Measurements from ENCODE around the gene CACNB1. TPM values are rescaled to one million over a fixed set of nuclear protein-coding genes. Genes with fewer than 3 reads are reported as not detected.

The CACNB1 gene
- polyA plus RNA-seq, 1 donor (not counting 4 experiments of a cell fraction or from before 2014, with no cell fraction given) = 4.0 TPM

GRCh38 chr17:39244600-39245570 lies 47.4 kb upstream of the CACNB1 start:
- Histone ChIP-seq H3K27me3 (ENCODE audit: control insufficient read depth, extremely low read depth, insufficient read depth, low read length) (no peaks in the 10 kb centered on the region), H3K36me3 (ENCODE audit: control insufficient read depth in 2 of 2, extremely low read depth in 1 of 2, insufficient read depth in 2 of 2, low read length in 2 of 2) (peaks cover 0 to 2% of the 10 kb centered on the region in 2 experiments), H2AFZ (ENCODE audit: control insufficient read depth, low read length) (no peak overlapping the region), H3K4me2 (ENCODE audit: control insufficient read depth, extremely low read depth, insufficient read depth, low read depth, low read length) (no peak overlapping the region), H3K4me1 (ENCODE audit: control insufficient read depth, extremely low read depth, insufficient read depth, low read length) (peaks cover 3% of the 10 kb centered on the region), H3K9me1 (ENCODE audit: control insufficient read depth, extremely low read depth, insufficient read depth, low read length) (no peaks in the 10 kb centered on the region), H3K79me2 (ENCODE audit: control insufficient read depth, insufficient read depth, low read length) (no peaks in the 10 kb centered on the region), H4K20me1 (ENCODE audit: control insufficient read depth, extremely low read depth, insufficient read depth, low read length) (no peaks in the 10 kb centered on the region), H3K4me3 (ENCODE audit: control insufficient read depth in 2 of 3, extremely low read depth in 1 of 3, insufficient read depth in 2 of 3, low read depth in 1 of 3, low read length in 3 of 3) (no peak overlapping the region), H3K9ac (ENCODE audit: control insufficient read depth, extremely low read depth, insufficient read depth, low read length) (no peak overlapping the region), H3K9me3 (ENCODE audit: control insufficient read depth, low read depth, low read length) (no peaks in the 10 kb centered on the region), H3K27ac (ENCODE audit: control insufficient read depth, insufficient read depth, low read length) (no peak overlapping the region)
- dilution Hi-C loops (cut with MboI; ENCODE audit: extremely low pct_ligation_motif_present, low sequenced_read_pairs) = no loop called here
- peak; percentile 86 for FAIRE-seq
- no peak for TF ChIP-seq EZH2 (IDR thresholded peaks at IDR 0.05; ENCODE audit: low read length)
- TF ChIP-seq, protein P1, sequence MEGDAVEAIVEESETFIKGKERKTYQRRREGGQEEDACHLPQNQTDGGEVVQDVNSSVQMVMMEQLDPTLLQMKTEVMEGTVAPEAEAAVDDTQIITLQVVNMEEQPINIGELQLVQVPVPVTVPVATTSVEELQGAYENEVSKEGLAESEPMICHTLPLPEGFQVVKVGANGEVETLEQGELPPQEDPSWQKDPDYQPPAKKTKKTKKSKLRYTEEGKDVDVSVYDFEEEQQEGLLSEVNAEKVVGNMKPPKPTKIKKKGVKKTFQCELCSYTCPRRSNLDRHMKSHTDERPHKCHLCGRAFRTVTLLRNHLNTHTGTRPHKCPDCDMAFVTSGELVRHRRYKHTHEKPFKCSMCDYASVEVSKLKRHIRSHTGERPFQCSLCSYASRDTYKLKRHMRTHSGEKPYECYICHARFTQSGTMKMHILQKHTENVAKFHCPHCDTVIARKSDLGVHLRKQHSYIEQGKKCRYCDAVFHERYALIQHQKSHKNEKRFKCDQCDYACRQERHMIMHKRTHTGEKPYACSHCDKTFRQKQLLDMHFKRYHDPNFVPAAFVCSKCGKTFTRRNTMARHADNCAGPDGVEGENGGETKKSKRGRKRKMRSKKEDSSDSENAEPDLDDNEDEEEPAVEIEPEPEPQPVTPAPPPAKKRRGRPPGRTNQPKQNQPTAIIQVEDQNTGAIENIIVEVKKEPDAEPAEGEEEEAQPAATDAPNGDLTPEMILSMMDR (optimal IDR thresholded peaks at IDR 0.05 in 1 of 3, IDR thresholded peaks at IDR 0.05 in 1 of 3, conservative IDR thresholded peaks at IDR 0.05 in 1 of 3; ENCODE audit: extremely low read depth in 1 of 3, insufficient read depth in 2 of 3, low read length in 3 of 3) = peak; percentile 94 to 98 (median 95)
- peak; percentile 46 for DNase-seq (ENCODE audit: low read depth, low spot score)

GRCh38 chr17:39244016-39244599 lies 46.6 kb upstream of the CACNB1 start:
- DNase-seq (ENCODE audit: low read depth, low spot score) = no peak

More at GRCh38 chr17:39244016-39244599, 46.6 kb upstream of the CACNB1 start:
- no peak for FAIRE-seq
- no peaks in the 10 kb centered on the region for H3K9me3 ChIP-seq (ENCODE audit: control insufficient read depth, low read depth, low read length)
- dilution Hi-C loops (cut with MboI; ENCODE audit: extremely low pct_ligation_motif_present, low sequenced_read_pairs) = no loop called here
- H3K36me3 ChIP-seq (ENCODE audit: control insufficient read depth in 2 of 2, extremely low read depth in 1 of 2, insufficient read depth in 2 of 2, low read length in 2 of 2) = peaks cover 0 to 2% of the 10 kb centered on the region in 2 experiments
- H3K9ac ChIP-seq (ENCODE audit: control insufficient read depth, extremely low read depth, insufficient read depth, low read length) = no peak overlapping the region
- no peaks in the 10 kb centered on the region for H4K20me1 ChIP-seq (ENCODE audit: control insufficient read depth, extremely low read depth, insufficient read depth, low read length)
- no peak overlapping the region for H3K4me3 ChIP-seq (ENCODE audit: control insufficient read depth in 2 of 3, extremely low read depth in 1 of 3, insufficient read depth in 2 of 3, low read depth in 1 of 3, low read length in 3 of 3)
- peaks cover 3% of the 10 kb centered on the region for H3K4me1 ChIP-seq (ENCODE audit: control insufficient read depth, extremely low read depth, insufficient read depth, low read length)
- H2AFZ ChIP-seq (ENCODE audit: control insufficient read depth, low read length) = no peak overlapping the region
- H3K9me1 ChIP-seq (ENCODE audit: control insufficient read depth, extremely low read depth, insufficient read depth, low read length) = no peaks in the 10 kb centered on the region
- no peak overlapping the region for H3K27ac ChIP-seq (ENCODE audit: control insufficient read depth, insufficient read depth, low read length)
- TF ChIP-seq, protein P1 (optimal IDR thresholded peaks at IDR 0.05 in 1 of 3, IDR thresholded peaks at IDR 0.05 in 1 of 3, conservative IDR thresholded peaks at IDR 0.05 in 1 of 3; ENCODE audit: extremely low read depth in 1 of 3, insufficient read depth in 2 of 3, low read length in 3 of 3) = no peak
- TF ChIP-seq EZH2 (IDR thresholded peaks at IDR 0.05; ENCODE audit: low read length) = no peak
- H3K79me2 ChIP-seq (ENCODE audit: control insufficient read depth, insufficient read depth, low read length) = no peaks in the 10 kb centered on the region
- no peaks in the 10 kb centered on the region for H3K27me3 ChIP-seq (ENCODE audit: control insufficient read depth, extremely low read depth, insufficient read depth, low read length)
- H3K4me2 ChIP-seq (ENCODE audit: control insufficient read depth, extremely low read depth, insufficient read depth, low read depth, low read length) = no peak overlapping the region

Data from keratinocyte (primary cell).